ENCODE results near the gene OPA3.

- no peak for TF ChIP-seq CTCF (IDR thresholded peaks at IDR 0.05)
- TF ChIP-seq POLR2A (IDR thresholded peaks at IDR 0.05), result no peak
These were observed 75.5 kb downstream of the OPA3 start for GRCh38 chr19:45508861-45509691.

Measured in heart left ventricle (tissue), 13 donors.